ENCODE measurements around the gene FARP2. TPM values are rescaled to one million over a fixed set of nuclear protein-coding genes. Genes with fewer than 3 reads are reported as not detected.
"Not testable (repeated sequence)": the region's sequence is repeated elsewhere in the genome, so short reads cannot be mapped to it uniquely, and the experiment has no call there.

Gene FARP2
- total and polyA plus RNA-seq, 2 experiments from 2014 or later, result 16.0 to 22.6 TPM

- no peak for TF ChIP-seq EZH2 (IDR thresholded peaks at IDR 0.05; ENCODE audit: low read depth, unreplicated experiment)
- no peak for TF ChIP-seq ETS1 (IDR thresholded peaks at IDR 0.05)
- TF ChIP-seq CTCF (conservative IDR thresholded peaks at IDR 0.05; ENCODE audit: low read depth in 2 of 2), result no peak
- TF ChIP-seq REST (IDR thresholded peaks at IDR 0.05; ENCODE audit: unreplicated experiment), result no peak
- TF ChIP-seq ZNF331 (CRISPR knock-in tag; IDR thresholded peaks at IDR 0.05; ENCODE audit: low read depth), result no peak
- no peak for TF ChIP-seq ZNF114 (CRISPR knock-in tag; IDR thresholded peaks at IDR 0.05)
- TF ChIP-seq JUNB (IDR thresholded peaks at IDR 0.05; ENCODE audit: unreplicated experiment), result no peak
- no peak for TF ChIP-seq NANOG (IDR thresholded peaks at IDR 0.05; ENCODE audit: borderline replicate concordance)
Measured at GRCh38 chr2:241393524-241394196, 37.6 kb downstream of the FARP2 start (continued).

GRCh38 chr2:241396809-241397208 is 40.7 kb downstream of the FARP2 start:
- not testable (repeated sequence) for H3K4me1 Mint-ChIP-seq; H3K27ac ChIP-seq (ENCODE audit: low read depth); H3K4me3 Mint-ChIP-seq; H3K79me2 ChIP-seq (replicated peaks; ENCODE audit: insufficient read depth); H3K9me2 ChIP-seq (ENCODE audit: insufficient read depth); H3K4me2 ChIP-seq; H3K27me3 Mint-ChIP-seq (ENCODE audit: insufficient read depth, low read depth, poor library complexity); H3K4me3 ChIP-seq; H3F3A ChIP-seq (replicated peaks; ENCODE audit: low read depth); DNase-seq (ENCODE audit: low spot score); H3K36me3 Mint-ChIP-seq (ENCODE audit: low read depth); H2AFZ ChIP-seq; H3K27me3 ChIP-seq (ENCODE audit: insufficient read depth); H3K4me1 ChIP-seq (ENCODE audit: insufficient read depth); H3K9me3 Mint-ChIP-seq; H3K27ac Mint-ChIP-seq; ATAC-seq; H4K20me1 ChIP-seq (replicated peaks; ENCODE audit: insufficient read depth); H3K36me3 ChIP-seq (ENCODE audit: insufficient read depth)

Measured in GM23338 (cell line).